ENCODE measurements around the gene SKI. TPM values are rescaled to one million over a fixed set of nuclear protein-coding genes. Genes with fewer than 3 reads are reported as not detected.
A peak's percentile ranks its signal among the peaks of the same experiment; 100 is the strongest.

The SKI gene
- total RNA-seq, 4 donors from 2014 or later, result 35.3 to 54.0 (median 47.3) TPM

DNA sequence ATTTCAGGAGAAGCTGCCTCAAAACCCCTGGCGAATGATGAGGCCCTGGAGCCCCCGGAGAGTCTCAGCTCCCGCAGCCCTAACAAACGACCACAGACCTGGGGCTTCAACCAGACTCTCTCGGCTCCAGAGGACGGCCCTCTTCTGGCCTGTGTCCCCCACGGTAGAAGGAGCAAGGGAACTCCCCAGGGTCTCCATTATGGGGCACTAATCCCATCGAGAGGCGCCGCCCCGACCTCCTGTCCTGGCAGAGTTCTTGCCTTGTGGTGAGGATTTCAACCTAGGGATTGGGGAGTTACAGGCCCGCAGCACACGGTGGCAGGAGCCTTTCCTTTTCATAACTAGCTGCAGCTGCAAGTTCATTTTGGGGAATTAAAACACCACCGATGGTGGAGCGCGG is 39.8 kb upstream of the SKI start:
- TF ChIP-seq, protein P1, sequence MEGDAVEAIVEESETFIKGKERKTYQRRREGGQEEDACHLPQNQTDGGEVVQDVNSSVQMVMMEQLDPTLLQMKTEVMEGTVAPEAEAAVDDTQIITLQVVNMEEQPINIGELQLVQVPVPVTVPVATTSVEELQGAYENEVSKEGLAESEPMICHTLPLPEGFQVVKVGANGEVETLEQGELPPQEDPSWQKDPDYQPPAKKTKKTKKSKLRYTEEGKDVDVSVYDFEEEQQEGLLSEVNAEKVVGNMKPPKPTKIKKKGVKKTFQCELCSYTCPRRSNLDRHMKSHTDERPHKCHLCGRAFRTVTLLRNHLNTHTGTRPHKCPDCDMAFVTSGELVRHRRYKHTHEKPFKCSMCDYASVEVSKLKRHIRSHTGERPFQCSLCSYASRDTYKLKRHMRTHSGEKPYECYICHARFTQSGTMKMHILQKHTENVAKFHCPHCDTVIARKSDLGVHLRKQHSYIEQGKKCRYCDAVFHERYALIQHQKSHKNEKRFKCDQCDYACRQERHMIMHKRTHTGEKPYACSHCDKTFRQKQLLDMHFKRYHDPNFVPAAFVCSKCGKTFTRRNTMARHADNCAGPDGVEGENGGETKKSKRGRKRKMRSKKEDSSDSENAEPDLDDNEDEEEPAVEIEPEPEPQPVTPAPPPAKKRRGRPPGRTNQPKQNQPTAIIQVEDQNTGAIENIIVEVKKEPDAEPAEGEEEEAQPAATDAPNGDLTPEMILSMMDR (IDR thresholded peaks at IDR 0.05), result no peak
- DNase-seq (ENCODE audit: low spot score) (no peak), ATAC-seq (ENCODE audit: low FRiP score) (no peak)

DNA sequence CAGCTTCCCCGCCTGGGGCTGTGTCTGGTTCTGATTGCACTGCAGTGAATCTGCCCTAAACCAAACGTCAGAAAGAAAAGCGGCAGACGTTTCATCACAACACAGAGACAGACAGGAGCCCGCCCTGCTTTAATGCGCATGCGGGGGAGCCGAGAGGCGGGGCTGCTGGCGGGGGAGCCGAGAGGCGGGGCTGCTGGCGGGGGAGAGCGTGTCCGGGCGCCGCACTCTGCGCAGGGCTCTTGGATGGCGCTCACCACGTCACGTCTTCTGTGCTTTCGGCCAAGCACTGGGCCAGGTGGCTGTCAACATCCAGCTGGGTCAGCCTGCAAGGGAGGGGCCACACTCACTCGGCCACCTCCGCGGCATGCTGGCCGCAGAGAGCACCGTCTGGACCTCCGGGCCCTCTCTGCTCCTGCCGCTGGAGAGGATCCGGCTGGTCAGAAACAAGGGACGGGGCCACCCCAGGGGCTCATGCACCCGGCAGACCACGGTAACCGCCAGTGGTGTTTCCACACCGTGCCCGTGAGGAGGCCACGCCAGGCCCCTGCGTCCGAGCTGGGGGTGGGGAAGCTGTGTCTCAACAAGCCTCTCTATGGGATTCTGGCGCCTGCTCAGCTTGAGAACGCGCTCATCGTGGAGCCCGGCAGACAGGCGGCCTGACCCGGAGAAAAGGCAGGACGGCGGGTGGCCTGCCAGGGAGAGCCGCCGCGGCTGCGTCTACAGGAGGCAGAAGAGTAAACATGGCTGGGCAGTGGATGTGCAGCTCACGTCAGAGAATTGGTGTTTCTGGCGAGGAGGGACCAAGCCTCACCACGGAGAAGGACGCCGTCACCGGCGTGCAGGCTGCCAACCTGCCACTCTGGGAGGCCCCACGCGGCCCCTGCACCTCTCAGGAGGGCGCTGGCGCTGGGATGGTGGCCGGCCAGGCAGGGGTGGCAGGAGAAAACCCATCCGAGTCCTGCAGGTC is 38.4 kb upstream of the SKI start:
- TF ChIP-seq, protein P1 (IDR thresholded peaks at IDR 0.05), result no peak

DNA sequence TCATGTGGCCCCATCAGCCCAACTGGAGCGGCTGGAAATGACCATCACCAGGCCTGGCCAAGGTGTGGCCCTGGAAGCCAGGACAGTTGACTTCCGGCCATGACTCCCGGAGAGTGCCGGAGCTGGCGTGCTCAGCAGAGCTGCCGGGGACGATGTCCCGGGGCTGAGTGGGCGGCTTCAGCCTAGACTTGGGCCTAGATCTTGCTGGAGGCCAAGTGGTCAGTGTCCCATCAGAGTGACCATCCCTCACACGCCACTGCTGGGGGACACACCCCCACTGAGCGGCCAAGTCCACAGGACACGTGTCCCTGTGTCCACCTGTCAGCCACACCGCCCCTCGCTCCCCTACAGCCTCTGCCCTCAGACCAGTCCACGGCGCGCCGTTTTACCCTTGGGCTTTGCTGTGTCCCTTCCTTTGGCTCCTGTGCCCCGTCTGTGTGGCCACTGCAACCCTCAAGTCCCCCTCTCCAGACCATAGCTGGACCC is 37.6 kb upstream of the SKI start:
- DNase-seq (ENCODE audit: low spot score) (no peak), ATAC-seq (ENCODE audit: low FRiP score) (no peak)
- TF ChIP-seq, protein P1 (IDR thresholded peaks at IDR 0.05), result no peak

More for the DNA sequence above, 38.4 kb upstream of the SKI start:
- DNase-seq (ENCODE audit: low spot score) (peak; percentile 83), ATAC-seq (ENCODE audit: low FRiP score) (peak; percentile 88)

DNA sequence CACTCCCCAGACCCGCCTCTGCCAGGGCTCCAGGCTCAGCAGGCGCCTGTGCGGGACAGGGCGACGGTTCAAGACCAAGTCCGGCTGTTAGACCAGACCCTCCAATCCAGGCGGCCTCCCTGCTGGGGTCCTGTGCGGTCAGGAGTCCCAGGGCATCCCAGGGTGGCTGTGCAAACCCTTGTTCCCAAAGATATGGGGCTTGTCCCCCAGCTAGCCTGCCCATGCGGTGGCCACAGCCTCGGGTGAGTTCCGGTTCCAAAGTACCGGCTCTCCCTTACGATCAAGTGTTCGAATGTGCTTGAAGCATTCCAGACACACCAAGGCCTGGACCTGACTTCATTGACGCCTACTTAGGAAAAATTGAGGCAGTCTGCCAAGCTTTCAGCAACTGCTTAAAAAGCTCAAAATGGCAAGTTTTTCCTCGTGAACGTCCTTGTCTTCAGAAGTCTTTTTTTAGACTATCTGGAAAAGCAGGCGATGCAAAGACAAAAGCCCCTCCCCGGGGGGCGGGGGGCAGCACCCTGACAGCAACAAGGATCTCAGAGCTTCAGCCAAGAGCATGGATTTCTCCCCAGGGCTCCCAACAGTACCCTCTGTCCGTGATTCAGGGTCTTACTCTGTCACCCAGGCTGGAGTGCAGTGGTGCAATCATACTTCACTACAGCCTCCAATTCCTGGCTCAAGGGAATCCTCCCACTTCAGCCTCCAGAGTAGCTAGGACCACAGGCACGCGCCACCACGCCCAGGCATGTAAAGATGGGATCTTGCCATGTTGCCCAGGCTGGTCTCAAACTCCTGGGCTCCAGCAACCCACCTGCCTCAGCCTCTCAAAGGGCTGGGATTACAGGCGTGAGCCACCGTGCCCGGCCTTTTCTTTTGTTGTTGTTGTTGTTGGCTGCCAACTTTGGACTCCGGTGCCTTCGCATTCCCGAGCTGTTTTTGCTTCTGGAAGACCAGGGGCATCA is 35.8 kb upstream of the SKI start:
- ATAC-seq (ENCODE audit: low FRiP score) (no peak), DNase-seq (ENCODE audit: low spot score) (no peak)
- TF ChIP-seq, protein P1 (IDR thresholded peaks at IDR 0.05), result no peak

DNA sequence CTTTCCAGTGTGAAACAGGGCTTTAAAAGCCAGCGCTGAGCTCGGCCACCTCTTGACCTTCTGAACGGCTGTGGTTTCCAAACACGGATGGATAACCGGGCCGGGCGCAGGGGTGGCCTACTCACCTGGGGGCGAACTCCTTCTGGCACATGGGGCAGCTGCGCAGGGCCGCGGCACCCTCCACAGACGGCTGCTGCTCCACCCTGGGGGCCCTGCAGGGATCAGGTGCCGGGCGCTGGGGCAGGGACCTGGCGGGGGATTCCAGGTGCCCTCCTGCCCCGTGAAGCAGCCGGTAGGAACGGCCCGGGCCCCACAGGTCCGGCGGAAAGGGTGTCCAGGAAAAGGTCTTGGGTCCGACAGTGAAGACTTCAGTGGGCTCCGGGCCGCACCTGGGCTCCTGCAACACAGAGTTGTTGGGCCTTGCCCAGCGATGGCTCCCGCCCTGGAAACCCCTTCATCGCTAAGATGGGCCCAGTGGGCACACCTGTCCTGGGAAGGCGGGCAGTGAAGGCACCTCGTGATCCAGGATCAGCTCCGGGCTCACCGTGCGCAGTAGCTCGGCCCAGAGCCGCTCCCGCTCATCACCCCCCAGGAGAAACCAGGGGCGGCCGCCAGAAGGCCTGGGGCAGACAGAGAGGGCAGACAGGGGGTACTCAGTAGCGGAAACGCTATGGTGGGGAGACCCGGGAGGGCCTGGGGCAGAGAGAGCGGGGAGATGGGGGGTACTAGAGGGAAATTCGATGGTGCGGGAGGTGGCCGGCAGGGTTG is 34.4 kb upstream of the SKI start:
- DNase-seq (ENCODE audit: low spot score) (no peak), ATAC-seq (ENCODE audit: low FRiP score) (no peak)
- TF ChIP-seq, protein P1 (IDR thresholded peaks at IDR 0.05), result no peak

DNA sequence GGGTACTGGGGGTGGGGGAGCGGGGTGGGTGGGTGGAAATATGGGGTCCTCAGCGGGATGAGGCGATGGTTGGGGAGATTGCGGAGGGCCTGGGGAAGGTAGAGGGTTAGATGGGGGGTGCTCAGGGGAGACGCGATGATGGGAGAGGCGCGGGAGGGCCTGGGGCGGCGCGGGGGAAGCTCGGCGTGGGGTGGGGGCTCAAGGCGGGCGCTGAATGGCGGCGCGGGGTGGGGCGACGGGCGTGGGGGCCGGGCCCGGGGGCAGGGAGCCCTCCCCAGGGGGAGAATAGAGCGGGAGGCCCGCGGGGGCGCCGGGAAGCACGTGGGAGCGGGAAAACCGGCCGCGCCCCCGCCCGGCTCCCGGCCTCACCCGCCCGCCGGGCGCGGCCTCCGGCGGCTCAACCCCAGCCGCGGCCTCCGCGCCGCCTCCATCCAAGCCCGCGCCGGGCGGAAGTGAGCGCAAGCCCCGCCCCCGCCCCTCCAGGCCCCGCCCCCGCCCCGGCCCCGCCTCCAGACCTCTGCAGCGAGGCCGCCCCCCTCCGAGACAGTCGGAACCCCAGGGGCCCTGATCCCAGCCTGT is 33.7 kb upstream of the SKI start, which contains the start of gene FAAP20:
Gene FAAP20 (minus strand): TSS at position 454 of the 579 bp plus-strand sequence. CDS start 23 bp downstream, at position 431.
- DNase-seq (ENCODE audit: low spot score), result no peak
- peak; percentile 43 for ATAC-seq (ENCODE audit: low FRiP score)
- TF ChIP-seq, protein P1 (IDR thresholded peaks at IDR 0.05), result no peak

Measured in omental fat pad (tissue), 4 donors.